HEK293 (cell line): ENCODE data around the gene FAM168B.
A peak's percentile ranks its signal among the peaks of the same experiment; 100 is the strongest.

Source experiments
- CTCF ChIA-PET: fragments of 350-600 bp; formaldehyde crosslinking; extraction: SDS; loops from one replicate; lab custom pipeline; 2021; ENCODE audit warnings: antibody characterized with exemption; lab: Yijun Ruan, JAX
- POLR2A ChIA-PET: fragments of 300-600 bp; formaldehyde crosslinking; extraction: SDS; loops from one replicate; lab custom pipeline; 2020; ENCODE audit warnings: antibody characterized with exemption, inconsistent platforms; lab: Yijun Ruan, JAX
- H3K27ac ChIP-seq: fragments of 200-500 bp; sonication (Bioruptor generic); 2 replicates; pipeline ENCODE4 v1.5.1; 2014; ENCODE audit warnings: low read depth, low read length, control low read depth, inconsistent platforms; ENCODE audit errors: extremely low read depth
- H3K36me3 ChIP-seq, 2 experiments: fragments of 200-500 bp in 1 of 2; sonication (Bioruptor generic) in 1 of 2; 1 replicate in 1 of 2; 2 replicates in 1 of 2; pipeline ENCODE4 v1.5.1; 2014 to 2017; ENCODE audit warnings: inconsistent platforms in 2 of 2, low read length in 2 of 2; ENCODE audit not compliant: control insufficient read depth in 2 of 2, insufficient read depth in 1 of 2
- H3K4me1 ChIP-seq: fragments of 200-500 bp; sonication (Bioruptor generic); 2 replicates; pipeline ENCODE4 v1.5.1; 2014; ENCODE audit warnings: mild to moderate bottlenecking, low read length, inconsistent platforms; ENCODE audit not compliant: control insufficient read depth, insufficient read depth
- H3K4me3 ChIP-seq: 2 replicates; pipeline ENCODE4 v1.5.1; 2011; ENCODE audit warnings: low read depth, mild to moderate bottlenecking, control low read depth, low read length, moderate library complexity
- H3K9me3 ChIP-seq: fragments of 200-500 bp; sonication (Bioruptor generic); 2 replicates; pipeline ENCODE4 v1.5.1; 2014; ENCODE audit warnings: low read depth, low read length, inconsistent platforms; ENCODE audit not compliant: control insufficient read depth, insufficient read depth
- BCL11B ChIP-seq: fragments of 450-650 bp; formaldehyde crosslinking; IDR thresholded peaks from 2 replicates; pipeline ENCODE4 v1.5.1; 2016; ENCODE audit warnings: low read depth, missing biosample characterization, missing genetic modification characterization
- PATZ1 ChIP-seq: fragments of 450-650 bp; formaldehyde crosslinking; IDR thresholded peaks from 2 replicates; pipeline ENCODE4 v1.5.1; 2016; ENCODE audit warnings: missing biosample characterization, missing genetic modification characterization
- SCRT2 ChIP-seq: fragments of 450-650 bp; formaldehyde crosslinking; IDR thresholded peaks from 2 replicates; pipeline ENCODE4 v1.5.1; 2016; ENCODE audit warnings: missing biosample characterization, missing genetic modification characterization
- SETDB1 ChIP-seq: IDR thresholded peaks from one replicate; pipeline ENCODE4 v1.6.1; 2017; ENCODE audit warnings: mild to moderate bottlenecking, low read length, moderate library complexity, mixed read lengths; ENCODE audit not compliant: insufficient read length
- WT1 ChIP-seq: fragments of 450-650 bp; formaldehyde crosslinking; IDR thresholded peaks from 2 replicates; pipeline ENCODE4 v1.5.1; 2016; ENCODE audit warnings: missing biosample characterization, missing genetic modification characterization
- YY2 ChIP-seq: fragments of 450-650 bp; formaldehyde crosslinking; IDR thresholded peaks from 2 replicates; pipeline ENCODE4 v1.5.1; 2016; ENCODE audit warnings: missing biosample characterization, missing genetic modification characterization
- ZBTB26 ChIP-seq: fragments of 450-650 bp; formaldehyde crosslinking; optimal IDR thresholded peaks from 2 replicates; pipeline ENCODE3; 2016; ENCODE audit warnings: missing biosample characterization, mild to moderate bottlenecking, missing genetic modification characterization
- ZEB2 ChIP-seq: fragments of 450-650 bp; formaldehyde crosslinking; IDR thresholded peaks from 2 replicates; pipeline ENCODE4 v1.5.1; 2016; ENCODE audit warnings: missing biosample characterization, missing genetic modification characterization
- ZNF132 ChIP-seq: fragments of 450-650 bp; formaldehyde crosslinking; IDR thresholded peaks from 2 replicates; pipeline ENCODE4 v1.5.1; 2017; ENCODE audit warnings: missing biosample characterization, missing genetic modification characterization, borderline replicate concordance
- ZNF138 ChIP-seq: fragments of 450-650 bp; formaldehyde crosslinking; IDR thresholded peaks from 2 replicates; pipeline ENCODE4 v1.5.1; 2016; ENCODE audit warnings: missing biosample characterization, missing genetic modification characterization, borderline replicate concordance
- ZNF140 ChIP-seq: fragments of 450-650 bp; formaldehyde crosslinking; IDR thresholded peaks from 2 replicates; pipeline ENCODE4 v1.5.1; 2016; ENCODE audit warnings: missing biosample characterization, missing genetic modification characterization
- ZNF18 ChIP-seq: fragments of 450-650 bp; formaldehyde crosslinking; IDR thresholded peaks from 2 replicates; pipeline ENCODE4 v1.5.1; 2016; ENCODE audit warnings: missing biosample characterization, missing genetic modification characterization
- ZNF416 ChIP-seq: fragments of 450-650 bp; formaldehyde crosslinking; IDR thresholded peaks from 2 replicates; pipeline ENCODE4 v1.5.1; 2016; ENCODE audit warnings: missing biosample characterization, missing genetic modification characterization
- ZNF433 ChIP-seq: fragments of 450-650 bp; formaldehyde crosslinking; IDR thresholded peaks from 2 replicates; pipeline ENCODE4 v1.5.1; 2016; ENCODE audit warnings: missing biosample characterization, missing genetic modification characterization, low read depth
- ZNF48 ChIP-seq: fragments of 450-650 bp; formaldehyde crosslinking; IDR thresholded peaks from 2 replicates; pipeline ENCODE4 v1.5.1; 2016; ENCODE audit warnings: missing biosample characterization, missing genetic modification characterization
- ZNF510 ChIP-seq: fragments of 450-650 bp; formaldehyde crosslinking; IDR thresholded peaks from 2 replicates; pipeline ENCODE4 v1.5.1; 2018; ENCODE audit warnings: mild to moderate bottlenecking, missing genetic modification characterization, missing biosample characterization; ENCODE audit not compliant: insufficient replicate concordance
- ZNF555 ChIP-seq: fragments of 450-650 bp; formaldehyde crosslinking; conservative IDR thresholded peaks from 2 replicates; pipeline ENCODE4 v1.5.1; 2017; ENCODE audit warnings: missing biosample characterization, mild to moderate bottlenecking, missing genetic modification characterization, inconsistent platforms
- ZNF623 ChIP-seq: fragments of 450-650 bp; formaldehyde crosslinking; IDR thresholded peaks from 2 replicates; pipeline ENCODE4 v1.5.1; 2016; ENCODE audit warnings: missing biosample characterization, missing genetic modification characterization

FAM168B gene

GRCh38 chr2:131063501-131064283 is 29.6 kb downstream of the FAM168B start:
- peaks cover 37 to 70% of the 10 kb centered on the region in 2 experiments; a peak in 2 of 3 replicates for H3K36me3 ChIP-seq

GRCh38 chr2:131058920-131059319 is 34.3 kb downstream of the FAM168B start:
- peaks cover 20 to 85% of the 10 kb centered on the region in 2 experiments for H3K36me3 ChIP-seq
- H3K4me1 ChIP-seq = peaks cover 10% of the 10 kb centered on the region; the same call in 1 of the 2 replicates
- H3K9me3 ChIP-seq = no peaks in the 10 kb centered on the region
- CTCF ChIA-PET = interaction anchor here (0.5 kb wide), 1 partner anchor 90 kb away, joined by 3 read pairs; no protein-coding TSS in a partner anchor
- POLR2A ChIA-PET = no interaction called here
- no peak overlapping the region for H3K27ac ChIP-seq
- TF ChIP-seq ZEB2 (tag by site-specific recombination) = no peak
- TF ChIP-seq YY2 (tag by site-specific recombination) = no peak
- TF ChIP-seq ZNF510 (tag by site-specific recombination) = no peak
- TF ChIP-seq ZNF416 (tag by site-specific recombination) = no peak
- TF ChIP-seq ZNF433 (tag by site-specific recombination) = no peak
- no peak for TF ChIP-seq ZNF132 (tag by site-specific recombination)
- no peak for TF ChIP-seq ZNF140 (tag by site-specific recombination)
- no peak for TF ChIP-seq BCL11B (tag by site-specific recombination)
- TF ChIP-seq SETDB1 = no peak
- TF ChIP-seq ZNF555 = no peak
- TF ChIP-seq ZNF138 = no peak
- TF ChIP-seq WT1 (tag by site-specific recombination) = no peak
- no peak overlapping the region for H3K4me3 ChIP-seq

More at GRCh38 chr2:131063501-131064283, 29.6 kb downstream of the FAM168B start:
- Histone ChIP-seq H3K27ac (no peak overlapping the region), H3K4me3 (no peak overlapping the region), H3K4me1 (peaks cover 19% of the 10 kb centered on the region), H3K9me3 (no peaks in the 10 kb centered on the region)
- TF ChIP-seq ZNF48 (tag by site-specific recombination) = no peak
- TF ChIP-seq ZNF623 (tag by site-specific recombination) = no peak
- no peak for TF ChIP-seq ZBTB26 (tag by site-specific recombination)
- TF ChIP-seq PATZ1 (tag by site-specific recombination) = no peak
- POLR2A ChIA-PET = no interaction called here
- CTCF ChIA-PET = interaction anchor here (0.9 kb wide), 1 partner anchor 52 kb away, joined by 3 read pairs; no protein-coding TSS in a partner anchor

- ChIA-PET POLR2A (no interaction called here), CTCF (no interaction called here)
- Histone ChIP-seq H3K9me3 (no peaks in the 10 kb centered on the region), H3K36me3 (peaks cover 20 to 88% of the 10 kb centered on the region in 2 experiments)
- no peak for TF ChIP-seq ZNF18 (tag by site-specific recombination)
- TF ChIP-seq SCRT2 (tag by site-specific recombination) = peak; percentile 52
- TF ChIP-seq, all 188 proteins: peak for 1
- no peak overlapping the region for H3K27ac ChIP-seq
- H3K4me3 ChIP-seq = no peak overlapping the region
- peaks cover 9% of the 10 kb centered on the region; the same call in 1 of the 2 replicates for H3K4me1 ChIP-seq
Observed at GRCh38 chr2:131058214-131058843, 34.9 kb downstream of the FAM168B start.
